Left ventricle myocardium inferior (tissue), 1 donor: ENCODE measurements around the gene EYA2. TPM values are rescaled to one million over a fixed set of nuclear protein-coding genes. Genes with fewer than 3 reads are reported as not detected.
"Not testable (repeated sequence)": the region's sequence is repeated elsewhere in the genome, so short reads cannot be mapped to it uniquely, and the experiment has no call there.

Experiments
- DNase-seq: peaks from one replicate; pipeline ENCODE4 v3.0.0-alpha.2; 2020
- H3K27ac ChIP-seq: fragments of 200-600 bp; replicated peaks from 2 replicates; pipeline ENCODE4 v1.8.0; 2021
- H3K27me3 ChIP-seq: fragments of 200-600 bp; 2 replicates; pipeline ENCODE4 v1.8.0; 2021; ENCODE audit warnings: low read depth
- H3K36me3 ChIP-seq: fragments of 200-600 bp; 2 replicates; pipeline ENCODE4 v1.8.0; 2021
- H3K4me1 ChIP-seq: fragments of 200-600 bp; 2 replicates; pipeline ENCODE4 v1.8.0; 2021
- H3K4me3 ChIP-seq: fragments of 200-600 bp; 2 replicates; pipeline ENCODE4 v1.8.0; 2021; ENCODE audit warnings: mild to moderate bottlenecking, moderate library complexity
- H3K9me3 ChIP-seq: fragments of 200-600 bp; replicated peaks from 2 replicates; pipeline ENCODE4 v1.8.0; 2021
- CTCF ChIP-seq: fragments of 200-600 bp; IDR thresholded peaks from 2 replicates; pipeline ENCODE4 v1.8.0; 2021; ENCODE audit warnings: antibody characterized with exemption, mild to moderate bottlenecking, borderline replicate concordance
- intact Hi-C: fragments of 100-400 bp; cut with micrococcal nuclease; formaldehyde crosslinking; loops from one replicate; pipeline ENCODE4 v1.11.0; 2022
- total RNA-seq: library from RNA; stranded (reverse); fragmentation: NEBNext Ultra II Directional; extraction: Animal tissue kit (Norgen Biotek cat#: 25700); gene quantifications from one replicate; pipeline ENCODE4 v1.2.1, GENCODE V29; 2021
- donor health status: DM: no; HTN: yes; CAD: no; lungs with severe emphysema.

The EYA2 gene
- total RNA-seq, 1 donor from 2014 or later, result 0.63 TPM

- Histone ChIP-seq H3K4me1 (no peaks in the 10 kb centered on the region), H3K27ac (no peak overlapping the region), H3K36me3 (no peaks in the 10 kb centered on the region), H3K4me3 (no peak overlapping the region), H3K27me3 (peaks cover 48% of the 10 kb centered on the region), H3K9me3 (peaks cover 18% of the 10 kb centered on the region)
- no peak for TF ChIP-seq CTCF
- intact Hi-C loops, result no loop called here
- no peak for DNase-seq
These were observed 61.2 kb downstream of the EYA2 start for GRCh38 chr20:46955601-46956556.

GRCh38 chr20:46959081-46959692 lies 64.5 kb downstream of the EYA2 start:
- no peak for DNase-seq
- H3K4me3 ChIP-seq, result no peak overlapping the region
- no peaks in the 10 kb centered on the region for H3K36me3 ChIP-seq
- intact Hi-C loops, result no loop called here
- peaks cover 22% of the 10 kb centered on the region for H3K9me3 ChIP-seq
- no peak for TF ChIP-seq CTCF
- H3K4me1 ChIP-seq, result no peaks in the 10 kb centered on the region
- H3K27me3 ChIP-seq, result peaks cover 37% of the 10 kb centered on the region
- H3K27ac ChIP-seq, result no peak overlapping the region

- Histone ChIP-seq H3K27me3 (peaks cover 37% of the 10 kb centered on the region), H3K27ac (no peak overlapping the region), H3K9me3 (peaks cover 22% of the 10 kb centered on the region), H3K4me3 (no peak overlapping the region), H3K36me3 (no peaks in the 10 kb centered on the region), H3K4me1 (no peaks in the 10 kb centered on the region)
- TF ChIP-seq CTCF, result no peak
- no peak for DNase-seq
- intact Hi-C loops, result no loop called here
These were observed 65.2 kb downstream of the EYA2 start for GRCh38 chr20:46959821-46960220.

GRCh38 chr20:46960536-46960935 lies 65.9 kb downstream of the EYA2 start:
- no peak for TF ChIP-seq CTCF
- H3K27me3 ChIP-seq, result peaks cover 37% of the 10 kb centered on the region
- no peaks in the 10 kb centered on the region for H3K36me3 ChIP-seq
- intact Hi-C loops, result no loop called here
- no peaks in the 10 kb centered on the region for H3K4me1 ChIP-seq
- no peak overlapping the region for H3K4me3 ChIP-seq
- peaks cover 22% of the 10 kb centered on the region for H3K9me3 ChIP-seq
- no peak for DNase-seq
- H3K27ac ChIP-seq, result no peak overlapping the region

GRCh38 chr20:46961968-46962367 lies 67.3 kb downstream of the EYA2 start:
- intact Hi-C loops, H3K4me3 ChIP-seq, H3K36me3 ChIP-seq, H3K27ac ChIP-seq, DNase-seq, H3K4me1 ChIP-seq: not testable (repeated sequence)
- Histone ChIP-seq H3K9me3 (peaks cover 11% of the 10 kb centered on the region), H3K27me3 (peaks cover 38% of the 10 kb centered on the region)
